Activated CD4-positive, alpha-beta T cell treated with anti-CD3 and anti-CD28 coated beads for 24 hours (primary cell): Measurements from ENCODE around the gene SCART1.
"Not testable (repeated sequence)": the region's sequence is repeated elsewhere in the genome, so short reads cannot be mapped to it uniquely, and the experiment has no call there.

Experiments used
- DNase-seq, 2 donors: peaks; one replicate each; pipeline ENCODE4 v3.0.0-alpha.2; 2020; ENCODE audit warnings: low read depth in 2 of 2

Gene SCART1

DNA sequence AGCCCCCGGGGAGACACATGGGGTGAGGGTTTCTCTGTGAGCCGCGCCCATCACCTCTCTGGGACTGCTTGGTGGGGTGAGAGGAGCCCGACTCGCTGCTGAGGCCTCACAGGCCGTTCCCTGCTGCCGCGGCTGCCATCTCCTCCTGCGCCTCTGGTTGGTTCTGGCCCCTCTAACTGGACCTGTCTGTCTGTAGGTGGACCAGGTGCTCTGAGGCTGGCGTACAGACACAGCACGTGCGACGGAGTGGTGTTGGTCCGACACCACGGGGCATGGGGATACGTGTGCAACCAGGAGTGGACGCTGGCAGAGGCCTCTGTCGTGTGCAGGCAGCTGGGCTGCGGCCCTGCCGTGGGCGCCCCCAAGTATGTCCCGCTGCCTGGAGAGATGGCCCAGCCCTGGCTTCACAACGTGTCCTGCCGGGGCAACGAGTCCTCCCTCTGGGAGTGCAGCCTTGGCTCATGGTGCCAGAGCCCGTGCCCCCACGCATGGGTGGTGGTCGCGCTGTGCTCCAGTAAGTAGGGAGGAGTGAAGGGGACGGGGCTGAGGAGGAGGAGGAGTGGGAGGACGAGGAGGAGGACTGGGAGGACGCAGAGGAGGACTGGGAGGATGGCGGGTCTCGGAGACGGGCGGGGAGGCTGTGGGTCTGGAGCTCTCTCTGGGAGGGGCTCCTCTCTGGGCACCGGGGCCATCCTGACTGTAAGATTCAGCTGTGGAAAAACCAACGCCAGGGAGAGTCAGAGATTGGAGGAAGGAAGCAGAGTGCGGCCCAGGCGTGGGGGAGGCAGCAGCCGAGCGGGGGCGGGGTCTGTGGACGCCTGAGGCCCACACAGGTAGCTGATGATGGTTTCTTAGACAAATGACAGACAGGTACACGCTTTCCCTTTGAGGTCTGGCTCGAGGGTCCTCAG is 2.6 kb downstream of the SCART1 start:
- DNase-seq, result no peak

GRCh38 chr10:133457100-133457841 is 3.5 kb downstream of the SCART1 start:
- no peak for DNase-seq

- DNase-seq, result no peak
These were observed 4.4 kb downstream of the SCART1 start for GRCh38 chr10:133458021-133458709.

DNA sequence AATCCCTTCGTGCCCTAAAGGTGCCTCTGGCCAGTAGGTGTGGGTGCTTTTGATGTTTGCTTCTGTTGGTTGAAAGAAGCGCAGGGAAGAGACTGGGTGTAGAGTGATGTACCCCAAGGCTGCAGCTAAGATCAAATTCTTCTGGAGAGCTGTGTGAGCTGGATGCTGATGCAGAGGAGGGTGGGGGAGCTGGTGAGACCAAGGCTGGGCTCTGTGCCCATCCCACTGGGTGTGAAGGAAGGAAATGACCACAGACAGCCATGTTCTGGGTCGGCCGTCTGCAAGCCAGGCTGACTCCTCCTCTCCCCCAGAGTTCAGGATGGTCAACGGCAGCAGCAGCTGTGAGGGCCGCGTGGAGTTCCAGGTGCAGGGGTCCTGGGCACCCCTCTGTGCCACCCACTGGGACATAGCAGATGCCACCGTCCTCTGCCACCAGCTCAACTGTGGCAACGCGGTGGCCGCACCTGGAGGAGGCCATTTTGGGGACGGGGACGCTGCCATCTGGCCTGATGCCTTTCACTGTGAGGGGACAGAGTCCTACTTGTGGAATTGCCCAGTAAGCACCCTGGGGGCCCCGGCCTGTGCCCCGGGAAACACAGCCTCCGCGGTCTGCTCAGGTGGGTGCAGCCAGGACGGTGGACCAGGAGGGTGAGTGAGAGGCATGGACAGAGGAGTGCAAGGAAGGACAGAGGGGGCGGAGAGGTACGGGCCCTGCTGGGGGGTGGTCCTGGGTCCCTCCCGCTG is 5.1 kb downstream of the SCART1 start:
- no peak for DNase-seq

DNA sequence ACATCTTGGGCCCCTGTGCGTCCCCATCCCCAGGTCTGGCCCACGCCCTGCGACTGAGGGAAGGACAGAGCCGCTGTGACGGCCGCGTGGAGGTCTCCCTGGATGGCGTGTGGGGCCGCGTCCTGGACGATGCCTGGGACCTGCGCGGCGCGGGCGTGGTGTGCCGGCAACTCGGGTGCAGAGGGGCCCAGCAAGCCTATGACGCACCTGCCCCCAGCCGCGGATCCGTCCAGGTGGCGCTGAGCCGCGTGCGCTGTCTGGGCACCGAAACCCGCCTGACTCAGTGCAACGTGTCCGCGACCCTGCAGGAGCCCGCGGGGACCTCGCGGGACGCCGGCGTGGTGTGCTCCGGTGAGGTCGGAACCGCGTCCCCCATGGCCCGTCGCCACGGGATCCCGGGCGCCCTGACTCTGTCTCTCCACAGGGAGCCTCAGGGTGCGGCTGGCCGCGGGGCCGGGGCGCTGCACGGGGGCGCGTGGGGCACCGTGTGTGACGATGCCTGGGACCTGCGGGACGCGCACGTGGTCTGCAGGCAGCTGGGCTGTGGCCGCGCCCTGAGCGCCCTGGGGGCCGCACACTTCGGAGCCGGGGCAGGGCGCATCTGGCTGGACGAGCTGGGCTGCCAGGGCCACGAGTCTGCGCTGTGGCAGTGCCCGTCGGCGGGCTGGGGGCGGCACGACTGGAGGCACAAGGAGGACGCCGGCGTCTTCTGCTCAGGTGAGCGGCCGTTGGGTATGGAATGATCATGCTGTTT is 5.9 kb downstream of the SCART1 start:
- no peak for DNase-seq

- no peak for DNase-seq
These were observed 6.5 kb downstream of the SCART1 start for GRCh38 chr10:133460208-133460769.

DNA sequence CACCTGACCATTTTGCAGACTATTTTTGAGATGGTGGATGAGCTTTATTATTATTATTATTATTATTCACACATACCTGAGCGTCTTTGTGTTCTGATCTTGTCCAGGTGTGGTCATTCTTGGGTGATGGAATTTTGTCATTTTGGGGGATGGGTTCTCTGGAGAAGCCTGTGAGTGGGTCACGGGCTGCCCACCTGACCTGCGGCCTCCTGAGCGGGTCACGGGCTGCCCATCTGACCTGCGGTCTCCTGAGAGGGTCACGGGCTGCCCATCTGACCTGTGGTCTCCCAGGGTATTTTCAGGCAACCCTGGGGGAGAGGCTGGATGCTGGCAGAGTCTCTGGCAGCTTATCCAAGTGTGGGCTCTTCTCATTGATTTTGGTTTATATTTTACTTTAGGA is 7.3 kb downstream of the SCART1 start:
- no peak for DNase-seq

GRCh38 chr10:133461841-133462240 is 8.1 kb downstream of the SCART1 start:
- no peak for DNase-seq

DNA sequence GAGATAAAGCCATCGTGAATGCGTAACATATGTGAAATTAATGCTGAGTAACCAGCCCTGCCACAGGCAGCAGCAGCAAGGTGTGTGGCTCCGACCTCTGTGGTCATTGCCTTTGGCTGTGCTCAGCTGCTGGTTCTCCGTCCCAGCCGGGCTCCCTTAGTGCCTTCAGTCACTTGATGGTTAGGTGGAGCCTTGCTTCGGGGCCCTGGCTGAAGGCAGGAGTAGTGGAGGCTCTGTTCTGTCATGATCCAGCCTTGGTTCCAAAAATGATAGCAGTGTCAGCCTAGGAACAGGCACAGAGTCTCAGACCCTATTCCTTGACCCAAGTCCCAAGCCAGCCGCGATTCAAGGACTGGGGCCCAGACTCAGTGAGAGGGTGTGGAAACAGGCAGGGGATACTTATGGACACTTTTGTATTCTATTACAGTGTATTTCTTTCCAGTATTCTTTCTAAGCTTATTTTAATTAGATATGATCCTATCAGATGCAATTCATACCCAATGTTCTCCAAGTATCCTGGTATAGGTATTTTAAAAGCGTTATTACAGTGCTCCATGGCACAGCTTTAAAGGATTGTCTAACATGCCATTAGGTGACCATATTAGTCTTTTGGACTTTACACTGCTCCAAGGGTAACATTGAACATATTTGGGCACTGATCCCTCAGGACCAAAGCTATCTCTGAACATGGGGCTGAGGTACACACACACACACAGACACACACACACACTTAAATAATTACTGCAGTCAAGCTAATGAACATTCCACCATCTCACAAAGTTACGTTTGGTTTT is 9.0 kb downstream of the SCART1 start:
- DNase-seq, result no peak

- no peak for DNase-seq
These were observed 10.9 kb downstream of the SCART1 start for GRCh38 chr10:133464582-133465031.

DNA sequence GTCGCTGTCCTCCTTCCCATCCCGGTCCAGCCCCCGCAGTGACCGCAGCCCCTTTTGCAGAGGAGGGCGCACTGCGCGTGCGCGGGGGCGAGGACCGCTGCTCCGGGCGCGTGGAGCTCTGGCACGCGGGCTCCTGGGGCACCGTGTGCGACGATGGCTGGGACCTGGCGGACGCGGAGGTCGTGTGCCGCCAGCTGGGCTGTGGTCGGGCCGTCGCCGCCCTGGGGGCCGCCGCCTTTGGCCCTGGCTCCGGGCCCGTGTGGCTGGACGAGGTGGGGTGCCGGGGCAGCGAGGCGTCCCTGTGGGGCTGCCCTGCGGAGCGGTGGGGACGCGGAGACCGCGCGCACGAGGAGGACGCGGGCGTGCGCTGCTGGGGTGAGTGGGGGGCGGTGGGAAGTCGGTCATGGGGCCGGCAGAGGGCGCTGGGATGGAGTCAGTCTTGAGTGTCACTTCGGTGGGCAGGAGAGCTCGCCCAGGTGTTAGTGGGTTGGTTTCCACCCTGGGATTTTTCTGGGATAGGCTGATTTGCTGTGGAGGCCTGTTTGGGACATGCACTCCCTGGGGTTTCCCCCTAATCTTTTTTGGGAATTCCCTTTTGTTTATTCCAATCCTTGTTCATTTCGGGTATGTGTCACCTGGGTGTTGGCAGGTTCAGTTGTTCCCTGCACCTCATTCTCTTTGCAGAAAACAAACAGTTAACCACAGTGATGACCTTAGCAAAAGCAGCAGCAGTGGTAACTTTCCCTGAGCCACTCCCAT is 11.6 kb downstream of the SCART1 start:
- no peak for DNase-seq

DNA sequence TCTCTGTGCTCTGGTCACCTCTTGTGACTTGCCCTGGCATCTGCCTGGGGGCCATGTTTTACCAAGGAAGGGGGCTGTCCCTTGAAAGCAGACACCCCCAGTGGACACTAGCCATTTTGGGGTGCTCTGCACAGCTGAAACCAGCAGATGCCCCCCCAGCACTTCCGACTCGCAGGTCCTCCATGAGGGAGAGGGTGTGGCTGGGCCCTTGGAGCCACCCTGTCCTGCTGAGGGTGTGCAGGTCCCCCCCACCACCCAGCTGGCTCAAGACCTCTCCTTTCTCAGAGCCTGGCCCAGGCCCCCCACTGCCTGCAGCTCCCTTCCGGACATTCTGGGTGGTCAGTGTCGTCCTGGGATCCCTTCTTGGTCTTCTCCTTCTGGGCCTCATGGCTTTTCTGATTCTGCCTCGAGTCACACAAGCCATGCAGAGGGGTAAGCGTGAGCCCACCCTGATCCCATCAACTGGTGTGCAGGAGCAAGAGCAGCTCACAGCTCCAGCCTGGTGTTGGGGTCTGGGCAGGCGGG is 12.3 kb downstream of the SCART1 start:
- DNase-seq, result no peak

GRCh38 chr10:133466683-133467275 is 13.0 kb downstream of the SCART1 start:
- no peak for DNase-seq

DNA sequence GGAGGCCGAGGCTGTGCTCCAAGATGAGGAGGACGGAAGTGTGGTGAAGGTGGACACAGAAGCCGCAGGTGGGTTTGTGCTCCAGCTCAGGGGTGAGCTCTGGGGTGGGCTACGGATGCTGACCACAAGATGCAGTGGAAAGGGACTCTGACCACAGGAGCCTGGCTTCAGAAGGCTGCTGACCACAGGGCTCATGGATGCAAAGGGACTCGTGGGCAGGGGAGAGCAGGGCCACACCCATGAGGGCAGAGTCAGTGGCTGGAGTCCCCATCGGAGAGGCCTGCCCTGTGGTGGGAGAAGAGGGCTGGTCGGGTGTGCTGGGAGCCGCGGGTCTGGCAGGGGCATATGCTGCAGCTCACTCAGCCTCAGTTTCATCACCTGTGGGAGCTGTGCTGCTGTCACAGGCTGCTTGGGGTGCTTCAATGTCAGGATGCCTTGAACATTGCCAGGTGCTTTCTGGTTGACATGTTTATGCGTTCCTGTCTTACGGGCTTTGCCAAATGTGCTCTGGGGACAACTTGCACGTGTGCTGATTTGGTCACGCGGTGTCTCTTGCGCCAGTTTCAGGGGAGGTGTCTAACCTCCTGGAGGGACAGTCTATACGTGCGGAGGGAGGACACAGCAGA is 13.7 kb downstream of the SCART1 start:
- DNase-seq, result no peak

- DNase-seq, result not testable (repeated sequence)
These were observed 15.5 kb downstream of the SCART1 start for GRCh38 chr10:133469205-133469604.

GRCh38 chr10:133471300-133472109 is 17.8 kb downstream of the SCART1 start:
- no peak for DNase-seq

DNA sequence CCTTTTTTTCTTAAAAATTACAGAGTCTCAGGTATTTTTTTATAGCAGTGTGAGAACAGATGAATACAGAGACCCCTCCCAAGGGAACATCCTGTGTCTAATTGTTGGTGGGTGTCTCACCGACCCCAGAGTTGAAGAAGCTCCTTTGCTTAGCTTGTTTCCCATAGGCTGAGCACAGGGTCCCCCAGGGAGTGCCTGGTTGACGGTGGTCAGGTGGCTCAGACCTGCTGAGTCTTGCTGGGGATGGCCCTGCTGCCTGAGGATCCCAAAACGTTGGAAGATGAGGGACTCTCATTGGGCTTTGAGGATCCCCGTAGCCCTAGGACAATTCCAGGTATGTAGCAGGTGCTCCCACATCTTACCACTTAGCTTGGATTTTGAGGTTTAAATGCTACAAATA is 19.5 kb downstream of the SCART1 start:
- no peak for DNase-seq
